GF-D8 (cell line): ENCODE measurements around the gene SCAMP4.

Source experiments
- DNase-seq: peaks from one replicate; lab custom pipeline; 2025; lab: John Stamatoyannopoulos, UW

The SCAMP4 gene

DNA sequence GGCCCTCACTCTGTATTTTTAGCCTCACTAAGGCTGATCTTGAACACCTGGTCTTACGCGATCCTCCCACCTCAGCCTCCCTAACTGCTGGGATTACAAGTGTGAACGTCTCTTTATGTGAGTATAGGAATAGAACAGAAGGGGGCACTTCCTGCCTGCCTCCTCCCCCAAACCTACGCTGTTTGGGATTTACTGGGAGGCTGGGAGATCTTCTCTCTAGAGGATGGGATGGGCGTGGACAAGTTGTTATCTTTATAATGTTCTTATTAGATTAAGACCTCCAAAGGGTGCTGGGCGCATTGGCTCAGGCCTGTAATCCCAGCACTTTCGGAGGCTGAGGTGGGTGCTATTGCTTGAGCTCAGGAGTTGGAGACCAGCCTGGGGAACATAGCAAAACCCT lies 32.9 kb downstream of the SCAMP4 start:
- no peak for DNase-seq

DNA sequence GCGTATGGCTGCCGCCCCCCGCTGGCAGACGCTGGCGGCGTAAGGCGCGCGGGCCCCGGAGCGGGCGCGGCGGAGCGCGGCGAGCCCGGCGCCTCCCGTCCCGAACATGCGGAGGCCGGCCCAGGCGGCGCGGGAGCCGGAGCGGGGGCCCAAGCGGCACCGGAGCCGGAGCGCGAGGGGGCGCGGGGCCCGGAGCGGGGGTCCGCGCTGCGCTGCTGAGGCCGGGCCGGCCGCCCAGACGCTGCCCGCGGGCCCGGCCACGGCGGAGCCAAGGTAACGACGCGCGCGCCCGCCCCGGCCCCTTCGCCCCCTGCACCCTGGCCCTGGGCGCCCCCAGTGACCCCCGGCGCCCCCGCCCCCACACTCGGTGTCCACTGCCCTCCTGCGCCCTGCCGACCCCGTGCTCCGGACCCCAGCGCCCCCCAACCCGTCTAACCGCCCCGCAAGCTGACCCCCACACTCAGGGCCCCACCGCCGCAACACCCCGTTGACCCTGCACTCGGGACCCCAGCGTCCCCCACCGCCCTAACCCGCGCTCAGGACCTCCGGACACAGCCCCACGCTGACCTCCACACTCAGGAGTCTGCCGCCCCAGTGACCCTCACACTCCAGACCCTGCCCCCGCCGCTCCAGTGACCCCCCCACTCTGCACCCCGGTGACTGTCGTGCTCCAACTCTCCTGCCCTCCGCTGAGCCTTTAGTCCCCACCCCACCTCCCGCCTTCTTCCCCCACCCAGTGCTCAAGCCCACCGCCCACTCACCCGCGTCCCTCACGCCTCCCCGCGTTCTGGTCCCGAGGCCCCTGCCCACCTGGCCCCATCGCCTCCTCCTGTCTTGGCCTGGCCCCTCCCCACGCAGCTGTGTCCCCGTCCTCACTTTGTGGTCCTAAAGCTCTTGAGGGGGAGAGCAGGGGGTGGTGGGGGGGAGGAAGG lies 36.2 kb downstream of the SCAMP4 start, which contains the start of gene CSNK1G2:
TSS of gene CSNK1G2 (plus strand) at position 27 of the 932 bp plus-strand sequence. CDS start 28,601 bp downstream, outside the sequence.
- DNase-seq = no peak

DNA sequence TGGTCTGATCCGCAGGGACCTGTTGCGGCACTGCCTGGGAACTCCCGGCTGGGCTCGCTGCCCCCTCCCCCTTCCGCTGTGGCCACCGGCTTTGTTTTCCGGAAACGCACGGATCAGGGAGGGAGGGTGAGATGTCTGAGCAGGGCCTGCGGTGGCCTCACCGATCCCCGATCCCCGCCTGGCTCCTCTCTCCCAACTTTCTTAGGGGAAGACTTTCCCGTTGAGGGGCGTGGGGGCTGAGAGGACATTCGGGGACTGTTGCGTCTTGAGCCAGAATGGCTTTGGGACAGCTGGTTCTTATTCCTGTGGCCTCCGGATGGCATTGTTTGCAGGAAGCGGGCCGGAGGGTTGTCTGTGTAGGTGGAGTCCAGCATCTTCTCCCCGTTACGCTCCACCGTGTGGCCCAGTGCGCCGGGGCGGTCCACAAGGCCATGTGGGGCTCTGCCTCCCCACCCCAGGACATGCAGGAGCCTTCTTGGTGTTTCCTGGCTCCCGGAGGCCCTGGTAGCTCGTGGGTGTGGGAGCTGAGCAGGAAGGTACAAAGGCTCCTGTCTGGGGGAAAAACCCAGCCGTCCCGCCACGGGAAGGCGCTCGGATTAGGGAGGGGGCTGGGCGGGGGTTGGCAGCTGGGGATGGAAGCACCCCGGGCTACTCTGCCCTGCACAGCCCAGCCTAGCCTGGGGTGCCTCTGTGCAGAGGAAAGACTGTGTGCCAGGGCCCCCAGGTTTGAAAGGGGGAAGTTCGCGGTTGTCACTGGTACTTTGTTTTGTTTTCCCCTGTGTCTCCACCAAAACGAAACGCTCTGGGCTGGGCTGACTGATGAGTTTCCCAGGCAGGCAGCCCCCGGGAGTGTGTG lies 37.1 kb downstream of the SCAMP4 start:
- DNase-seq = peak; percentile 53

DNA sequence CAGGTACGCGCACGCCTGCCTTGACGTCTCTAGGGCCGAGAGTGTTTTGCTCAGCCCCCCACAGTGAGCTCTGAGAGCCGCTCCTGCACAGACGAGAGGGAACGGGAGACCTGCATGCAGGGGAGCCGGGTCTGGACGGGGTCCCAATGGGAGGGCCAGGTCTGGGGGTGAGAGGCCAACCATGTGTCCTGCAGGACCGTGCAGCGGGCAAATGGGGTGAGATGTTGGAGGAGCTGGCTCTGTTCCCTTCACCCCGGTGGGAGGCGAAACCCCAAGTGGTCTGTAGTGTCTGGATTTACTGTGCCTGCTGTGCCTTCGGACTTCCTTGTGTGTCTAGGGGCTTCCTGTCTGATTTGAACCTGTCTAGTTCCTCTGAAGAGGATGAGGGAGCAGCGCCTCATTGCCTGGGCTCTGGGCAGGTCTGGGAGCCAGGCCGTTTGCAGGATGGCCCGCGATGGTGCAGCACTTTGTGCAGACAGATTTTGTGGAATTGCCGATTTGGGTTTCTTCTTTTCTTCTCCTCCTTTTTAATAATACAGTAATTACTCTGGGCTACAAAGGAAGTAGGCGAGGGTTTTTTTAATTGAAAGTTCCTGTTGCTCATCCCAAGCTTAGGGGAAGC lies 37.8 kb downstream of the SCAMP4 start:
- peak; percentile 10 for DNase-seq

DNA sequence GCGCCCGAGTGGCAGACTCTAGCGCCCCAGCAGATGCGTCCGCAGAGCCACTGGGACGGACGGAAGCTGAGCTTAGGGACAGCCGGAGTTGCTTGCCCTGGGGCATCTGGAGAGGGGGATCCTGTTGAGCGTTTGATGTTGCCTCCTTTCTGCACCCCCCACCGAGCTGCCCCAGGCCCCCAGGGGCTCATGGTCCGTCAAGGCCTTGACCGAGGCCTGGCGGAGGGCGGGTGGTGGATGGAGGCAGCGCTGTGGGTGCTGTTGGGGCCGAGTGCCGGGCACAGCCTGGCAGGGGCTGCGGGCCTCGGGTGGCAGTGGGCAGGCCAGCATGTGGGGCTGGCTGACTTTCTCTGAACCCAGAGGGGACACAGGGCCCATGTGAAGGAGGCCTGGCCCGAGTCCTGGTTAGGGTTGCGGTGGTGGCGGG lies 38.5 kb downstream of the SCAMP4 start:
- no peak for DNase-seq

DNA sequence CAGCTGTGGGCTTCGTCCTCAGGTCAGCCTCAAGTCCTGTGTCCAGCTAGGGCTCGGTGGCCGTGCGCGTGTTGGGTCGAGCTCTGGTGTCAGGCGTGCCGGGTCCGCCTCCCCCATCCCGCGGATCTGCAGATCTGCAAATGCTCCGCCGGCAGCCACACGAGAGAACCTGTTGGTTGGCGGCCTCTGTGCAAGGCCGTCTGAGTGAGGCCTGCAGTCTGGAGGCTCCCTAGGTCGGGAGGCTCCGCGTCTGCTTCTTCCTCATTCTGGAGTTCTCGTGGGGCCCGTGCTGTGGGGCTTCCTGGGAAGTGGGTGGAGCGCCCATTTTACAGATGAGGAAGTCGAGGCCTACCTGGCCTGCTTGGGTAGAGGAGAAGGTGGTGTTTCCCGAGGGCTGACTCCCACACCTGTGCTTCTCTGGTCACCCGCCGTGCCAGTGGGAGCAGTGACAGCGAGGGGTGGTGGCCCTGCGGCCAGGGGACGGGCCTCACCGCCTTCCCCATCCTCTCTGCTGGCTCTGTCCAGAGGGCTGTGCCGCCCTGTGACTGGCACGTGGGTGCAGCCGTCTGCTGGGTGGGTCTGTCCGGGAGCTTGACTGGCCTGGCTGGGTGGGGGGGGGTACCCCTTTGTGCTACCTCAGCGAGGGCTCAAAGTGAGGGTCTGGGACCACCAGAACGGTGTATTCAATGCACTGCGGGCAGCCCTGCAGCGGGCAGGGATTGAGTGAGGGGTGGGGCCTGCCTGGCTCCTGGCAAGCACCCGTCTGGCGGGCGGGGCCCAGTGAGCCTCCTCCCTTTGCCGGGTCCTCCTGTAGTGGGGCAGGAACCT lies 39.1 kb downstream of the SCAMP4 start:
- DNase-seq = no peak

DNA sequence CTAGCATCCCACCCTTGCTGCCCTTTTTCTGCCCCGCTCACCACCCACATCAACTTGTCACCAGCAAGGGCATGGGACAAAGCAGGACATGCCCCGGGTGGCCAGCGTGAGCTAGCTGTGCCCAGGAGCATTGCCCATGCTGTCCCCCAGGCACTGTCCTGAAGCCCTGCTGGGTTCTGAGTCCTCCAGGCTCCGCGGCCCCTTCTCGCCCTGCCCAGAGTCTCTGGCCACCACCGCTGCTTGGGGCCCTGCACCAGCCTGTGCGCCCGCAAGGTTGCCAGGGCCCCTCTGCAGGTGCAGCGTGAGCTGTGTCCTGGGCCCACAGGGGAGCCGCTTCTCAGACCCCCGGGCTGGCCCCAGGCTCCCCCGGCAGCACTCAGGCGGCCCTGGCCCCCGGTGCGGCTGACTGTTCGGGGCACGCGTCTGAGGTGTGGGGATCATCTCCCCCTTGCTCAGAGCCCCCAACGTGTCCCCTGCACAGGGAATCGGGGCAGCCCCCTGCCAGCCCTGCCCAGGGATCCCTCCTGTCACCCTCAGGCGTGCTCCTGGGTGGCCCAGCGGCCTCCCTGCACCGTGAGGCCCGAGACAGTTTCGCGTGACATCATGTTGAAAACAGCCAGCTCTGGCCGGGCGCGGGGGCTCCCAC lies 39.8 kb downstream of the SCAMP4 start:
- DNase-seq = no peak

DNA sequence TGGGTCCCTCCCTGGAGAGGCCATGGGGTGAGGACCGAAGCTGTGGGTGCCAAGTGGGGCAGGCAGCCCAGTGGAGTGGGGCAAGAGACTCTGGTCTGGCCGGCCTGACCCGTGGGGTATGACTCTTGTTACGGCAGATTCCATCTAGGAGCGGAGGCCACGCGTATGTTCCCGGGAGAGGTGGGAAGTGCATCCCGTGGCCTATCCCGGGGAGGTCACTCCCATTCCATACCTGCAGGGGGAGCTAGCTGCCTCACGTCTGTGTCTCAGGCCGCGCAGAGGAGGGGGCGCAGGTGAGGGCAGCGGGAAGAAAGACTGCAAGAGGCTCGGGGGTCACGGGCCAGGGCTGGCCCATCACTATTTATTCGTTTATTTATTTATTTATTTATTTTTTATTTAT lies 40.7 kb downstream of the SCAMP4 start:
- DNase-seq = no peak

DNA sequence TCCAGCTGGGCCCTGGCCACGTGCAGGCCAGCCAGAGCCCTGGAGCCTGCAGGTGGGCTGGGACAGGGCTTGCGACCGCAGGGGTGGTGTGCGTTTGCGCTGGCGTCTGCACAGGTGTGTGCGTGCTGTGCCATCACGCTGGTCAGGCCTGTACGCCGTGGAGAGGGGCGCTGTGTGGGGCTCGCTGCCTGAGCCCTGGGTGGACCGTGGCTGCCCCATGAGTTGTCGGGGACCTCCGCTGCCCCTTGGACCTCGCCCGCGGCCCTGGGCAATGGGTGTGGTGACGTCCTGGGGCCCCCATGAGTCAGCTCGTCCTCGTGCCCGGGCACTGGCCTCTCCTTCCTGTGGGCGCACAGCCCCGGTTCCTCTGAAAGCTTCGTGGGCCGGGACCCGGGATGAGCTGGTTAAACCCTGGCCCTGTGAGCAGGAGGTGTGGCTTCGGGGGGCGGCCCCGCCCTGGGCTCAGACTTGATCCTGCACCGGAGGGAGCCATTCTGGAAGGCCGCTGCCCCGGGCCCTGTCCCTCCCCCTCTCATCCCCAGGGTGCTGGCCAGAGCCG lies 42.5 kb downstream of the SCAMP4 start:
- no peak for DNase-seq

DNA sequence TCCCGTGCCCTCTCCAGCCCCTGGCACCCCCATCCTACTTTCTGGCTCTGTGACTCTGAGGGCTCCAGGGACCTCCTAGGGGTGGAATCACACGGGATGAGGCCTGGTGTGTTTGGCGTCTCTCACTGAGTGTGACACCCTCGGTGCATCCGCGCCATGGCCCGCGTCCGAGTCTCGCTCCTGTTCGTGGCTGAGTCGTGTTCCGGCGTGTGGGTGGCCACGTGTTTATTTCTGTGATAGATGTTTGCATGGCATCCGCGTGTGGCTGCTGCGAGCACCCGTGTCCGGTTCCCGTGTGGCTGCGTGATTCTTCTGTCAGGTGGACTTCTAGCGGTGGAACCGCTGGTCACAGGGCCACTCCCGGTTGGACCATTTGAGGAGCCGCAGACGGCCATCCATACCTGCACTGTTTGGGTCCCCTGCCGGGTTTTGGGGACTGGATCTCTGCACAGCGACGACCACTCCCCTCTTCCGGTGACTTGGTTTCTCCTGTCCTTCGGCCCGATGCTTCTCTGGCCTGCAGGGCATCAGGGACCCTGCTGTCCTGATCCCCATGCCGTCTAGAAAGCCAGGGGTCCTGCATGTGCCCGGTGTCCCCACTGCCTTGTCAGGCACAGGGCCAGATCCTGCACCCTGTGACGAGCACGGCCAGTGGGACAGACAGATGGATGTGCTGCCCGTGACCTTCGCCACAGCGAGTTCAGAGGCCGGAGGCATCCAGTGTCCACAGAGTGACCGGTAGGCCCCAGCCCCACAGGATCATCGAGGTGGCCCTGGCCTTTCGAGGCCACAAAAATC lies 44.3 kb downstream of the SCAMP4 start:
- no peak for DNase-seq

DNA sequence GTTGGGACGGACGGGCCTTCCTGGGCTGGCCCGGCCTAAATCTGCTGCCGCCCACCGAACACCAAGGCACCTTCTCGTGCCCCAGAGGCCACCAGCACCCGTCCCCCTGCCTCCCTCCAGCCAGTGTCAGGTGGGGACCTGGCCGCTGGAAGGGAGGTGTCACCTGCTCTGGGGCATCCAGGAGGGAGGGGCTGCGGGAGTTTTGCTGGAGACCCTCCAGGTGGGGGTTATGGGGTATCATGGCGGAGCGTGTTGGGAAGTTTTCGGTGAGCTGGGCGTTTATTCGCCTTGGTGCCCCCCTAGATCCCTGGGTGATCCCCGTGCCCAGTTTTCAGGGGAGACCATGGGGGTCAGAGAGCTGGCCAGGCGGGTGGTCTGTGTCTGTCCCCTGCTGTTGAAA lies 45.4 kb downstream of the SCAMP4 start:
- no peak for DNase-seq

DNA sequence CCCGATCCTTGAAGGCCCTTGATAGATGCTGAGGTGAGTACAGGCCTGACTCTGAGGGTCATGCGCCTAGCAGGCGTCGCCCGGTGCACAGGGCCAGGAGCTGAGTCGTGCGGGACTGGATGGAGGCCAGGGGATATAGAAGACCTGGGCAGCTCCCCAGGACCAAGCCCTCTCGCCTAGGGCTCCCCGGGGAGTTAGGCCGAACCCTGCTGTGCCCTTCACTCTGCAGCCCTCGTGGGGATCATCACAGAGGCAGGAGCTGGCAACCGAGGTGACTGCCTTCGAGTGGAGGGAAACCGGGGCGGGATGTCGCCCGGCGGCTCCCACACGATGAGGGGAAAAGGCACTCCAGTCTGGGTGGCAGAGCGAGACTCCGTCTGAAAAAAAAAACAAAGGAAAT lies 47.4 kb downstream of the SCAMP4 start:
- DNase-seq = no peak

DNA sequence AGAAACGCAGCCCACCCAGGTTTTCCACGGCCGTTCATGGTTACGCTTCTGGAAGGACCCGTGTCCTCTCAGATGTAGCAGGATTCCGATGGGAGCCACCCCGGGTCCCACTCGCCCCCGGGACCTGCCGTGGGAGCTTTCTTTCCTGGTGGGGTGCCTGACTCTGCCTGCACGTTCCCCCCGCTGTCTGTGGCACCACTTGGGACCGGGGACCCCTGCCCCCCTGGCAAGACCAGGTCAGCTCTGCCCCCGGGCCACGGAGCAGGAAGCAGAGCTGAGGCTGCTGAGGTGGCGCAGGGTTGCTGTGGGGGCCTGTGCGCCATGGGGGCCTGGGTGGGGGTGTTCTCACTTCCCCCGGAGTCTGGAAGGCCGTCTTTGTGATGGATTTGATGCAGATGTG lies 47.8 kb downstream of the SCAMP4 start:
- no peak for DNase-seq

DNA sequence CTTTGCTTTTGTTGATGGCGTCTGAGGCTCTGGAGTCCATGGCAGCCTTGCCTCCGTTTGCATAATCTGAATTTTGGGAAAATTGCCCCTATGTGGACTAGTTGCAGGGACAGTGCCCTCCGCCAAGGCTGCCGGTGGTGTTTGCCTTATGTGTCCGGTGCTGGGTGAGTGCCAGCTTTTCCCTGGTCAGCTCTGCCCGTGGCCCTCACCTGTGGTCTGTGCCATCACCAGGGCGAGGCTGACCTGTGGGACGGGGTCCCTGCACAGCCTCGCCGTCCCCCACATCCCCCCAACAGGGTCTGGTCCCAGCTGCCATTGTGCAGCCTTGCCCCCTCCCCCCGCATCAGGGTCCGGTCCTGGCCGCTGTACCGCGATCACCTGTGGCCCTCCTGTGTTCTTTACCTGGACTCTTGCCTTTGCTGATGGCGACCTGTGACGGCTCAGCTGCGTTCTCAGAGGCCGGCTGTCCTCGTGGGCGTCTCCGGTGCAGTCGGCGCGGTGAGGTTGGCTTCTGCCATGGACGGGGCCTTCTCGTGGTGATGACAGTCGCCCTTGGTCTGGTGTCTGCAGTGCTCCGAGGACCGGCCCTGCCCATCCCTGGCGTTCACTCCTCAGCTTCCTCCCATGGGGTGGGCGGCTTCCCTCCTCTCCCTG lies 48.4 kb downstream of the SCAMP4 start:
- no peak for DNase-seq

DNA sequence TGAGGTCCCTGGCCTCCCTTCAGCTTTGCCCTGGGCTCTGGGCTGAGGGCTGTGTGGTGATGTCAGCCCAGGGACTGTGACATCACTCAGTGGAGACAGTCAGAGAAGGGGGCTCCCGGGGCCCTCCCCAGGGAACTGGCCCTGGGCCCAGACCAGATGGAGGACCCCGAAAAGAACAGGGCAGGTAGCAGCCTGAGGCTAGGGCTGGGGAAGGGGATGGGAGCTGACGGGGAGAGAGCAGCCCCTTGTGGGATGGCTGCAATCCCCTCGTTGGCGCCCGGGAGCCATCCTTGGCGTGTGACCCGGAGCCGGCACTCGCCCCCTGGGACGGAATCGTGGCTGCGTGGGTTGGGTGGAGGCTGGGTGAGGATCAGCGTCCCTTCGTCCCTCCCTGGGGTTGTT lies 49.3 kb downstream of the SCAMP4 start:
- DNase-seq = no peak

DNA sequence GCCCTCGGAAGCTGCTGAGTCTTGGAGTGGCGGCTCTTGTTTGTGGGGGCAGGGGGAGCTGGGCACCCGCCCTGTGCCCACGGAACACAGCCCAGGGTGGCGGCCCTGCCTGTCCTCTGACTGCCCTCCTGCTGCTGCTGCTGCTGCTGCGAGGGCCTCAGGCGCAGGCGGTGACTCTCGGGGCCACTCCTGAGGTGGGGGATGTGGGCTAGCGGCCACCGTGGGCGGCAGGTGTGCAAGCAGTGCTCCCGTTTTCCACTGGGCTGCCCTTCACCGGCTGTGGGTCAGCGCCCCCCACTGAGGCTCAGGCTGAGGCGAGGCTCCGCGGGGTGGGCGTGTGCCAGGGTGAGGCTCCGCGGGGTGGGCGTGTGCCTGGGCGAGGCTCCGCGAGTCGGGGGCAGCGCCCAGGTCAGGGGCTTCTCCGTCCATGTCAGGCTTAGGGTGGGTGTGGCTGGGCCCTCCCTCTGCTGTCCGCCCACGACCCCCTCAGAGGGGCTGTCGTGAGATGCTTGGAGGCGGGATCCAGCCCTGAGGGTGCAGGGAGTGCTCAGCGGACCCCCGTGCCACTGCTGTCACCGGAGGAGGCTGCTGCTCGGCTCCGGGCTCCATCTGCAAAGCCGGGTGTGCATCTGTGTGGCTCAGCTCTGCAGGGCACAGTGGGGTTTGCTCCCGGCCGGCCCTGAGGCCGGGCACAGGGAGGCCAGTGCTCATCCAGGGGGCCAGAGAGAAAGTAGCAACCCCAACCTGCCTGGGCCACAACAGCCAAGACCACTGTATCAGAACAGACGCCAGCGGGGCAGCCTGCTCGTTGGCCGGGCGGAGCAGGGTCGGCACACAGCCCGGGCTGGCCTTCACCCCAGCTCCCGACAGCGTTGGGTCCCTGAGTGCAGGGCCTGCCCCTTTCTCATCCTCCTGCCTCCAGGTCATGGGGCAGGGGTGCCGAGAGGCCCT lies 50.2 kb downstream of the SCAMP4 start:
- no peak for DNase-seq

DNA sequence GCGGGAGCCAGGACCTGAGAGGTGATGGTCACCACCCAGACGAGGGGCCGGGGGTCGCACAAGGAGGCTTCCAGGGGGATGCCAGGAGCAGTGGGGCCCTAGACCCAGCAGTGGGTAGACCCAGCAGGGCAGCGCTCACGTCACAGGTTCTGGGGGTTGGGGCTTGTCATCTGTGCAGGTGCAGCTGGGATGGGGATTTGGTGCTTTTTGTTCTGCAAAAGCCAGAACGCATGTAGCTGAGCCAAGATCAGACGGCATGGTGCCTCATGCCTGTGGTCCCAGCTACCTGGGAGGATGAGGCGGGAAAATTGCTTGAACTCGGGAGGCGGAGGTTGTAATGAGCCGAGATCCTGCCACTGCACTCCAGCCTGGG lies 50.9 kb downstream of the SCAMP4 start:
- DNase-seq = no peak

DNA sequence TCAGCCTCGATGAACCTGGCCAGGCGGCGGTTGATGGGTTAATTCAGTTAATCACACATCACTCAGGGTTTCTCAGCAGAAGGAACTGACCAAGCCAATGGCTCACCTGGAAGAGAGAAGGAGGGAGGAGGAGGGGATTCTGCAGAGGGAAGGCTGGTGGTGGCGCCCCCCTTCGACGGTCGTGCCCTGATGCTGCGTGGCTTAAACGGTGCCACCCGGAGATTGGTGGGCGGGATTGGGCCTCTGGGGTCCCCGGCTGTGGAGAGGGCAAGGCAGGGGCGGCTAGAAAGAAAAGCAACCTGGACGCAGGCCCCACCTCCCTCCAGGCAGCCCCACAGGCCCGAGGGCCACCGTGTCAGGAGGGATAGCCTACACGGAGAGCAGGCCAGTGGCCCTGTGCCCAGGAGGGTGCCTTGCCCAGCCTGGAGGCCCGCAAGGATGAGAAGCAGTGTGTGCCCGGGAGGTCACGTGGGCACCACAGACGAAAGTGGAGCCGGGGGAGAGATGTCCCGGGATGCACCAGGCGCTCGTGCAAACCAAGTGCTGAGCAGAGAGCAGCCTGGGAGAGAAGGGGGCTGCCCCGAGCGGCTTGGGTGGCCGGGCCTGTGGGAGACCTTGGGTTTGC lies 51.8 kb downstream of the SCAMP4 start:
- no peak for DNase-seq
